HepG2 (cell line): ENCODE measurements around the gene GADD45A. TPM values are rescaled to one million over a fixed set of nuclear protein-coding genes. Genes with fewer than 3 reads are reported as not detected.
A peak's percentile ranks its signal among the peaks of the same experiment; 100 is the strongest.

Experiments used
- ASH2L ChIP-seq: fragments of 300-600, 200-600 bp; sonication (generic); IDR thresholded peaks from 2 replicates; pipeline ENCODE4 v1.7.0; 2017; ENCODE audit warnings: low read depth, mild to moderate bottlenecking, moderate library complexity, mixed read lengths, low read length; ENCODE audit not compliant: insufficient read length
- FOXC1 ChIP-seq: sonication (generic); formaldehyde crosslinking; IDR thresholded peaks from 2 replicates; pipeline ENCODE4 v1.8.0; 2022; ENCODE audit warnings: mild to moderate bottlenecking, missing genetic modification reagents, borderline replicate concordance
- HNRNPK ChIP-seq: fragments of 200-400 bp; formaldehyde crosslinking; IDR thresholded peaks from 2 replicates; pipeline ENCODE4 v1.6.1; 2018; ENCODE audit warnings: low read length, low read depth, moderate library complexity, mild to moderate bottlenecking; ENCODE audit not compliant: poor library complexity, severe bottlenecking
- HNRNPL ChIP-seq: fragments of 200-400 bp; formaldehyde crosslinking; IDR thresholded peaks from 2 replicates; pipeline ENCODE4 v1.6.1; 2017; ENCODE audit warnings: mild to moderate bottlenecking, low read depth, low read length
- KLF13 ChIP-seq: sonication (generic); formaldehyde crosslinking; IDR thresholded peaks from 2 replicates; pipeline ENCODE4 v1.4.0; 2020; ENCODE audit warnings: mild to moderate bottlenecking, missing genetic modification reagents
- PHB2 ChIP-seq: fragments of 450-650 bp; IDR thresholded peaks from 2 replicates; pipeline ENCODE4 v1.6.1; 2018; ENCODE audit not compliant: partially characterized antibody
- SIX4 ChIP-seq: sonication (generic); formaldehyde crosslinking; IDR thresholded peaks from 2 replicates; pipeline ENCODE4 v1.4.0; 2020; ENCODE audit warnings: missing genetic modification reagents
- SMYD3 ChIP-seq: sonication (generic); formaldehyde crosslinking; IDR thresholded peaks from 2 replicates; pipeline ENCODE4 v1.8.1; 2023; ENCODE audit warnings: mild to moderate bottlenecking, missing genetic modification reagents
- WIZ ChIP-seq: sonication (generic); formaldehyde crosslinking; IDR thresholded peaks from 2 replicates; pipeline ENCODE4 v1.5.1; 2020; ENCODE audit warnings: mild to moderate bottlenecking, missing genetic modification reagents
- ZNF878 ChIP-seq: sonication (generic); formaldehyde crosslinking; IDR thresholded peaks from 2 replicates; pipeline ENCODE4 v1.8.1; 2023; ENCODE audit warnings: mild to moderate bottlenecking, missing genetic modification reagents, moderate library complexity
- polyA plus RNA-seq, 8 experiments: library from polyadenylated mRNA; depleted of rRNA in 3 of 8; stranded (reverse) in 7 of 8; unstranded in 1 of 8; fragments of >200 nt; fragmentation: Illumina TruSeq in 4 of 8; extraction: Trizol in 4 of 8; gene quantifications; 2 replicates each; pipeline versions ENCODE4 v1.2.1 to v1.2.3, GENCODE V29; 2011 to 2016; ENCODE audit warnings: low read depth in 4 of 8, missing spikeins in 1 of 8, mixed read lengths in 1 of 8; ENCODE audit not compliant: insufficient read depth in 1 of 8
- total RNA-seq, 5 experiments: library from RNA; depleted of rRNA; stranded (reverse); fragments of >200 nt; fragmentation: Illumina TruSeq; extraction: Trizol; gene quantifications; 2 replicates each; pipeline ENCODE4 v1.2.3, GENCODE V29; 2016; ENCODE audit warnings: low read depth in 1 of 5
- TF ChIP-seq, protein P1 (sequence below): IDR thresholded peaks from 2 replicates; pipeline ENCODE4 v1.6.1; 2016; ENCODE audit warnings: low read depth, missing genetic modification reagents, missing compliant biosample characterization
- TF ChIP-seq, protein P2 (sequence below), 2 experiments: fragments of 450-650 bp in 1 of 2; sonication (generic) in 1 of 2; formaldehyde crosslinking in 1 of 2; IDR thresholded peaks; 2 replicates each; pipeline versions ENCODE4 v1.6.1 to v1.8.0; 2016 to 2022; ENCODE audit warnings: antibody characterized with exemption in 1 of 2, mild to moderate bottlenecking in 1 of 2, missing genetic modification reagents in 1 of 2

Gene GADD45A
- total and polyA plus RNA-seq, 2 of the 13 experiments (the other 11 are each of a cell fraction or from before 2014, with no cell fraction given) = 33.2 to 46.2 TPM

DNA sequence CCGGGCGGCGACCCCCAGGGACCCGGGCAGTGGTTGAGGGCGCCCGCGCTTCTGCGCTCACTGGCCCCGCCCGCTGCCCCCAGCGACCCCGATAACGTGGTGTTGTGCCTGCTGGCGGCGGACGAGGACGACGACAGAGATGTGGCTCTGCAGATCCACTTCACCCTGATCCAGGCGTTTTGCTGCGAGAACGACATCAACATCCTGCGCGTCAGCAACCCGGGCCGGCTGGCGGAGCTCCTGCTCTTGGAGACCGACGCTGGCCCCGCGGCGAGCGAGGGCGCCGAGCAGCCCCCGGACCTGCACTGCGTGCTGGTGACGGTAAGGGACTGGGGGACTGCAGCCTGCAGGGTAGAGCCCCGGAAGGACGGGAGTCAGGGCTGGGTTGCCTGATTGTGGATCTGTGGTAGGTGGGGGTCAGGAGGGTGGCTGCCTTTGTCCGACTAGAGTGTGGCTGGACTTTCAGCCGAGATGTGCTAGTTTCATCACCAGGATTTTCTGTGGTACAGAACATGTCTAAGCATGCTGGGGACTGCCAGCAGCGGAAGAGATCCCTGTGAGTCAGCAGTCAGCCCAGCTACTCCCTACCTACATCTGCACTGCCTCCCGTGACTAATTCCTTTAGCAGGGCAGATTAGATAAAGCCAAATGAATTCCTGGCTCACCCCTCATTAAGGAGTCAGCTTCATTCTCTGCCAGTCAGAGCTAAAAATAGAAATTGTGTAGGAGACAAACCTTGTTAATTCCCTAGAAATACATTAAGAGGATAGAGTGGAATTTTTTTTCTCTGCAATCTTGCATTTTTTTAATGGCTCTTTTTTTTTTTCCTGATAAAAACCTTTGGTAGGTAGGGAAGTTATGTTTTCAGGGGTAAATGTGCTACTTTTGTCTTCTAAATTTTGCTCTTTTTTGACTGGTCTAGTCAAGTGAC lies 1.5 kb downstream of the GADD45A start (continued):
- TF ChIP-seq, protein P1, sequence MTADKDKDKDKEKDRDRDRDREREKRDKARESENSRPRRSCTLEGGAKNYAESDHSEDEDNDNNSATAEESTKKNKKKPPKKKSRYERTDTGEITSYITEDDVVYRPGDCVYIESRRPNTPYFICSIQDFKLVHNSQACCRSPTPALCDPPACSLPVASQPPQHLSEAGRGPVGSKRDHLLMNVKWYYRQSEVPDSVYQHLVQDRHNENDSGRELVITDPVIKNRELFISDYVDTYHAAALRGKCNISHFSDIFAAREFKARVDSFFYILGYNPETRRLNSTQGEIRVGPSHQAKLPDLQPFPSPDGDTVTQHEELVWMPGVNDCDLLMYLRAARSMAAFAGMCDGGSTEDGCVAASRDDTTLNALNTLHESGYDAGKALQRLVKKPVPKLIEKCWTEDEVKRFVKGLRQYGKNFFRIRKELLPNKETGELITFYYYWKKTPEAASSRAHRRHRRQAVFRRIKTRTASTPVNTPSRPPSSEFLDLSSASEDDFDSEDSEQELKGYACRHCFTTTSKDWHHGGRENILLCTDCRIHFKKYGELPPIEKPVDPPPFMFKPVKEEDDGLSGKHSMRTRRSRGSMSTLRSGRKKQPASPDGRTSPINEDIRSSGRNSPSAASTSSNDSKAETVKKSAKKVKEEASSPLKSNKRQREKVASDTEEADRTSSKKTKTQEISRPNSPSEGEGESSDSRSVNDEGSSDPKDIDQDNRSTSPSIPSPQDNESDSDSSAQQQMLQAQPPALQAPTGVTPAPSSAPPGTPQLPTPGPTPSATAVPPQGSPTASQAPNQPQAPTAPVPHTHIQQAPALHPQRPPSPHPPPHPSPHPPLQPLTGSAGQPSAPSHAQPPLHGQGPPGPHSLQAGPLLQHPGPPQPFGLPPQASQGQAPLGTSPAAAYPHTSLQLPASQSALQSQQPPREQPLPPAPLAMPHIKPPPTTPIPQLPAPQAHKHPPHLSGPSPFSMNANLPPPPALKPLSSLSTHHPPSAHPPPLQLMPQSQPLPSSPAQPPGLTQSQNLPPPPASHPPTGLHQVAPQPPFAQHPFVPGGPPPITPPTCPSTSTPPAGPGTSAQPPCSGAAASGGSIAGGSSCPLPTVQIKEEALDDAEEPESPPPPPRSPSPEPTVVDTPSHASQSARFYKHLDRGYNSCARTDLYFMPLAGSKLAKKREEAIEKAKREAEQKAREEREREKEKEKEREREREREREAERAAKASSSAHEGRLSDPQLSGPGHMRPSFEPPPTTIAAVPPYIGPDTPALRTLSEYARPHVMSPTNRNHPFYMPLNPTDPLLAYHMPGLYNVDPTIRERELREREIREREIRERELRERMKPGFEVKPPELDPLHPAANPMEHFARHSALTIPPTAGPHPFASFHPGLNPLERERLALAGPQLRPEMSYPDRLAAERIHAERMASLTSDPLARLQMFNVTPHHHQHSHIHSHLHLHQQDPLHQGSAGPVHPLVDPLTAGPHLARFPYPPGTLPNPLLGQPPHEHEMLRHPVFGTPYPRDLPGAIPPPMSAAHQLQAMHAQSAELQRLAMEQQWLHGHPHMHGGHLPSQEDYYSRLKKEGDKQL (CRISPR knock-in tag) = no peak
- TF ChIP-seq KLF13 (CRISPR knock-in tag) (no peak), FOXC1 (no peak; the same call in 1 of the 2 replicates), ZNF878 (no peak), HNRNPL (0 out of 2 replicates have a peak, but pooled peaks have one; percentile 7), SMYD3 (CRISPR knock-in tag) (no peak; the same call in 1 of the 2 replicates), ASH2L (peak; percentile 27), PHB2 (no peak), WIZ (no peak), HNRNPK (no peak), SIX4 (CRISPR knock-in tag) (no peak)
- TF ChIP-seq, protein P2, sequence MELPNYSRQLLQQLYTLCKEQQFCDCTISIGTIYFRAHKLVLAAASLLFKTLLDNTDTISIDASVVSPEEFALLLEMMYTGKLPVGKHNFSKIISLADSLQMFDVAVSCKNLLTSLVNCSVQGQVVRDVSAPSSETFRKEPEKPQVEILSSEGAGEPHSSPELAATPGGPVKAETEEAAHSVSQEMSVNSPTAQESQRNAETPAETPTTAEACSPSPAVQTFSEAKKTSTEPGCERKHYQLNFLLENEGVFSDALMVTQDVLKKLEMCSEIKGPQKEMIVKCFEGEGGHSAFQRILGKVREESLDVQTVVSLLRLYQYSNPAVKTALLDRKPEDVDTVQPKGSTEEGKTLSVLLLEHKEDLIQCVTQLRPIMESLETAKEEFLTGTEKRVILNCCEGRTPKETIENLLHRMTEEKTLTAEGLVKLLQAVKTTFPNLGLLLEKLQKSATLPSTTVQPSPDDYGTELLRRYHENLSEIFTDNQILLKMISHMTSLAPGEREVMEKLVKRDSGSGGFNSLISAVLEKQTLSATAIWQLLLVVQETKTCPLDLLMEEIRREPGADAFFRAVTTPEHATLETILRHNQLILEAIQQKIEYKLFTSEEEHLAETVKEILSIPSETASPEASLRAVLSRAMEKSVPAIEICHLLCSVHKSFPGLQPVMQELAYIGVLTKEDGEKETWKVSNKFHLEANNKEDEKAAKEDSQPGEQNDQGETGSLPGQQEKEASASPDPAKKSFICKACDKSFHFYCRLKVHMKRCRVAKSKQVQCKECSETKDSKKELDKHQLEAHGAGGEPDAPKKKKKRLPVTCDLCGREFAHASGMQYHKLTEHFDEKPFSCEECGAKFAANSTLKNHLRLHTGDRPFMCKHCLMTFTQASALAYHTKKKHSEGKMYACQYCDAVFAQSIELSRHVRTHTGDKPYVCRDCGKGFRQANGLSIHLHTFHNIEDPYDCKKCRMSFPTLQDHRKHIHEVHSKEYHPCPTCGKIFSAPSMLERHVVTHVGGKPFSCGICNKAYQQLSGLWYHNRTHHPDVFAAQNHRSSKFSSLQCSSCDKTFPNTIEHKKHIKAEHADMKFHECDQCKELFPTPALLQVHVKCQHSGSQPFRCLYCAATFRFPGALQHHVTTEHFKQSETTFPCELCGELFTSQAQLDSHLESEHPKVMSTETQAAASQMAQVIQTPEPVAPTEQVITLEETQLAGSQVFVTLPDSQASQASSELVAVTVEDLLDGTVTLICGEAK (IDR thresholded peaks at IDR 0.05) = no peak
- TF ChIP-seq, protein P2 (CRISPR knock-in tag; IDR thresholded peaks at IDR 0.05) = no peak
